GDM1 (cell line): ENCODE measurements around the gene TMEM116.
"Not testable (repeated sequence)": the region's sequence is repeated elsewhere in the genome, so short reads cannot be mapped to it uniquely, and the experiment has no call there.

Source experiments
- DNase-seq: peaks from one replicate; lab custom pipeline; 2025; lab: John Stamatoyannopoulos, UW

The TMEM116 gene

DNA sequence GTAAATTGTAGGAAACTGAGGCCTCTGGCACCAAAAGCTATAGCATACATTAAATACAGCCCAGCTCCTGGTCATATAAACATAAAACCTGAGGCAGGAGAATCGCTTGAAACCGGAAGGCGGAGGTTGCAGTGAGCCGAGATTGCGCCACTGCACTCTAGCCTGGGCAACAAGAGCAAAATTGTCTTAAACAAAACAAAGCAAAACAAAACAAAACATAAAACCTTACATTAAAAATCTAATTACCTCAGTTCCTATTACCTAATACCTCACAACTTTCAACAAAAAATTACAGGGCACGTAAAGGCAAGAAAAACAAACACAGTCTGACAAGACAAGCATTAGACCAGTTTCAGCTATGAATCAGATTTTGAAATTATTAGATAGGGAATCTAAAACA lies 36.7 kb downstream of the TMEM116 start:
- no peak for DNase-seq

DNA sequence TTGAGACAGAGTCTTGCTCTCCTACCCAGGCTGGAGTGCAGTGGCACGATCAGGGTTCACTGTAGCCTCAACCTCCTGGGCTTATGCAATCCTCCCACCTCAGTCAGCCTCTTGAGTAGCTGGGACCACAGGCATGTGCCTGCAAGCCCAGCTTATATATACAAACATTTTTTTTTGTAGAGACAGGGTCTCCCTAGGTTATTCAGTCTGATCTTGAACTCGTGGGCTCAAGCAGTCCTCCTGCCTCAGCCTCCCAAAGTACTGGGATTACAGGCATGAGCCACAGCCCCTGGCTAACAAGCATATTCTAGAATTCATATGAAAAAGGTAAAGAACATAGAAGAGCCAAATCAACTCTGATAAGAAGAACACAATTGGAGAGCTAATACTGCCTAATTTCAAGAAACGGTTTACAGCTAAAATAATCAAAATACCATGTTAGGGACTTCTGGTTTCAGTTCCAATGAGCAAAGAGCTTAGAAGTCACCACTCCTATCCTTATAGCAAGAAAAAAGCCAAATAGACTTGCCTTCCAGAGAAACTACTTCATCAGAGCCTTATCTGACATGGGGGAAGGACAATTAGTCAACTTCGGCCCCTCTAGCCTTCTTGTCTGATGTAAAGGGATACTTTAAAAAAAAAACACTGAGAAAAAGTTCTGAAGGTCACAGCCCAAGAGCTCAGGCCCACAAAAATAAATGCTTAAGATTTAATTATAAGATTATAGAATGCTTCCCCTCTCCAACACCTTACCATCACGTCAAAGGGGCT lies 37.6 kb downstream of the TMEM116 start:
- no peak for DNase-seq

DNA sequence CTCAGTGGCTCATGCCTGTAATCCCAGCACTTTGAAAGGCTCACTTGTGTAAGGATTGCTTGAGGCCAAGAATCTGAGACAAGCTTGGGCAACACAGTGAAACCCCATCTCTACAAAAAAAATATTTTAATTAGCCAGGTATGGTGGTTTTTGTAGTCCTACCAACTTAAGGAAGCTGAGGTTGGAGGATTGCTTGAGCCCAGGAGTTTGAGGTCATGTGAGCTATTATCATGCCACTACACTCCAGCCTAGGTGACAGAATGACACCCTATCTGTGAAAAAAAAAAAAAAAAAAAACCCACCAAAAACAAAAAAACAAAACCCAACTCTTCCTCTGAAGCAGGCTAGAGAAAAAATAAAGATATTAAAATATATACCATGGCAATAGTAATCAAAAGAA lies 41.2 kb downstream of the TMEM116 start:
- no peak for DNase-seq

DNA sequence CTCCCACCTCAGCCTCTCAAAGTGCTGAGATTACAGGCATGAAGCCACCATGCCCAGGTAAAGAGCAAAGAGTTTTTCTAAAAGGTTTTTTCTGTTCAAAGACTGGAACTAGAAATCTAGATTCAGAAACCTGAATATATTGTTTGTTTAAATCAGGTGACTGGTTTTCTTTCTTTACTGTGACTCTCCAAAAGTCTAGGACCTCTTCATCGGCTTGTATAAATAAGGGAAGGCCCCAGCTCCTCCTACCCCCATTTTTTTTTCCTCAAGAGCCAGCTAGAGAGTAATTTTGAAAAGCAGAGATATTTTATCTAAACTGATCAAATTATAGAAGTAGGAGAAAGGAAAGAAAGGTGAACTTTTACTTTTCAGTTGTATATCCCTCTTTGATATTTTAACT lies 48.0 kb downstream of the TMEM116 start:
- DNase-seq: no peak

DNA sequence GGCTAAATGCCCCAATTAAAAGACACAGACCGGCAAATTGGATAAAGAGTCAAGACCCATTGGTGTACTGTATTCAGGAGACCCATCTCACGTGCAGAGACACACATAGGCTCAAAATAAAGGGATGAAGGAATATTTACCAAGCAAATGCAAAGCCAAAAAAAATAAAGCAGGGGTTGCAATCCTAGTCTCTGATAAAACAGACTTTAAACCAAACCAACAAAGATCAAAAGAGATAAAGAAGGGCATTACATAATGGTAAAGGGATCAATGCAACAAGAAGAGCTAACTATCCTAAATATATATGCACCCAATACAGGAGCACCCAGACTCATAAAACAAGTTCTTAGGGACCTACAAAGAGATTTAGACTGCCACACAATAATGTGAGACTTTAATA lies 53.4 kb downstream of the TMEM116 start:
- DNase-seq: not testable (repeated sequence)

DNA sequence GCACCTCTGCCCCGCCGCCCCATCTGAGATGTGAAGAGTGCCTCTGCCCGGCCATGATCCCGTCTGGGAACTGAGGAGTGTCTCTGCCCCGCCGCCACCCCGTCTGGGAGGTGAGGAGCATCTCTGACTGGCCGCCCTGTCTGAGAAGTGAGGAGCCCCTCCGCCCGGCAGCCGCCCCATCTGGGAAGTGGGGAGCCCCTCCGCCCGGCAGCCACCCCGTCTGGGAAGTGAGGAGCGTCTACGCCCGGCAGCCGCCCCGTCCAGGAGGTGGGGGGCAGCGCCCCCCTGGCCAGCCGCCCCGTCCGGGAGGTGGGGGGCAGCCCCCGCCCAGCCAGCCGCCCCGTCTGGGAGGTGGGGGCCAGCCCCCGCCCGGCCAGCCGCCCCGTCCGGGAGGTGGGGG lies 55.7 kb downstream of the TMEM116 start:
- DNase-seq: not testable (repeated sequence)

DNA sequence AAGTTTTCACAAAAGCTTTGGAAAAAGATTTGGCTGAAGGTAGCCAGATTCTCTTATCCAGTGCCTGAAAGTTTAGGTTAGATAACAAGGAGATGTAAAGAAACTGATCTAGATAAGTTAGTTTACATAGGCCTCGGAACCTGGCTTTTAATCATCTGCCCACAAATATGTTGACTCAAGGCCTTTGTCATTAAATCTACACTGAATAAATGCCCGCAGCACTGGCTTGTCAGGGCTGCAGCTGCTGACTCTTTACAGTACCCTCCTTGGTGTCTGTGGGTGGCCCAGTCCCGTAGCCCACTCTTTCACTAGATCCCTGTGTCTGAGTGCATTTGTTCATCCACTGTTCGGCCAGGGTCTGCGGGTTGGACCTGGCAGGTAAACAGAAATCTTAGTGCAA lies 58.0 kb downstream of the TMEM116 start:
- DNase-seq: no peak

DNA sequence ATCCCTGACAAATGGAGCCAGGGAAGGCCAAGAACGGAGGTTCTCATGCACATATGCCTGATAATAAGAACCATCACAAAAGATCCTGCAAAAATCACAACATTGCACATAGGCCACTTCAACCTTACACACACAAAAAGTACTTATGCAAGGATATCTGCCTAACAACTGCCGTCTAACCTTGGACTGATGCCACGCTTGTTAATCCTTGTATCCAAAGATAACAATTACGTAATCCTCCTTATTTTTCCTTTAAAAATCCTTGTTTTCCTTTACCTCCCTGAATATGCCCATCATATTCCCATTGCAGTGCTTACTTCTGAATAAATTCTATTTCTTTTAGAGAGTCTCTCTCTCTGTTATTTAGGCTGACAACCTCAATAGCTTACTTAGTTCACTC lies 59.5 kb downstream of the TMEM116 start:
- no peak for DNase-seq

DNA sequence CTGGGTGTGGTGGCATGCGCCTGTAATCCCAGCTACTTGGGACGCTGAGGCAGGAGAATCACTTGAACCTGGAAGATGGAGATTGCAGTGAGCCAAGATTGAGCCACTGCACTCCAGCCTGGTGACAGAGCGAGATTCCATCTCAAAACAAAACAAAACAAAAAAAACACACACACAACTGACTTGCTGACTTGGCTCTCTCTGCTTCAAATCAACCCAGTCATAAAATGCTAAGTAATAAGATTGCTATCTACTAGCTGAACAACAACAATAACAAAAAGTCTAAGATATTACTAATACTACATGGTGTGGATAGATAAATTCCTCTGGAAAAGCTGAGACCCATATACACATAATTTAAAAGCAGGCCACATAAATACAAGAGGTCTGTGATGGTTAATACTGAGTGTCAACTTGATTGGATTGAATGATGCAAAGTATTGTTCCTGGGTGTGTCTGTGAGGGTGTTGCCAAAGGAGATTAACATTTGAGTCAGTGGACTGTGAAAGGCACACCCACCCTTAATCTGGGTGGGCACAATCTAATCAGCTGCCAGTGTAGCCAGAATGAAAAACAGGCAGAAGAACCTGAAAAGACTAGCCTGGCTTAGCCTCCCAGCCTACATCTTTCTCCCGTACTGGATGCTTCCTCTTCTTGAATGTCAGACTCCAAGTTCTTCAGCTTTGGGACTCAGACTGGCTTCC lies 60.7 kb downstream of the TMEM116 start:
- not testable (repeated sequence) for DNase-seq

DNA sequence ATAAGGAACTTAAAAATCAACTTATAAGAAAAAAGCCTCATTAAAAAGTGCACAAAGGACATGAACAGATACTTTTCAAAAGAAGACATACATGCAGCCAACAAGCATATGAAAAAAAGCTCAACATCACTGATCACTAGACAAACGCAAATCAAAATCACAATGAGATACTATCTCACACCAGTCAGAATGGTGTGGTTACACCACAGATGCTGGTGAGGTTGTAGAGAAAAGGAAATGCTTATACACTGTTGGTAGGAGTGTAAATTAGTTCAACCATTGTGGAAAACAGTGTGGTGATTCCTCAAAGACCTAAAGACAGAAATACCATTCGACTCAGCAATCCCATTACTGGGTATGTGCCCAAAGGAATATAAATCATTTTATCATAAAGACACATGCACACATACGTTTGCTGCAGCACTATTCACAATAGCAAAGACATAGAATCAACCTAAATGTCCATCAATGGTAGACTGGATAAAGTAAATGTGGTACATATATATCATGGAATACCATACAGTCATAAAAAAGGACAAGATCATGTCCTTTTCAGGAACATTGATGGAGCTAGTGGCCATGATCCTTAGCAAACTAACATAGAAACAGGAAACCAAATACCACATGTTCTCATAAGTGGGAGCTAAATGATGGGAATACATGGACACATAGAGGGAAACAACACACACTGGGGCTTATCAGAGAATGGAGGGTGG lies 61.8 kb downstream of the TMEM116 start:
- DNase-seq: not testable (repeated sequence)

DNA sequence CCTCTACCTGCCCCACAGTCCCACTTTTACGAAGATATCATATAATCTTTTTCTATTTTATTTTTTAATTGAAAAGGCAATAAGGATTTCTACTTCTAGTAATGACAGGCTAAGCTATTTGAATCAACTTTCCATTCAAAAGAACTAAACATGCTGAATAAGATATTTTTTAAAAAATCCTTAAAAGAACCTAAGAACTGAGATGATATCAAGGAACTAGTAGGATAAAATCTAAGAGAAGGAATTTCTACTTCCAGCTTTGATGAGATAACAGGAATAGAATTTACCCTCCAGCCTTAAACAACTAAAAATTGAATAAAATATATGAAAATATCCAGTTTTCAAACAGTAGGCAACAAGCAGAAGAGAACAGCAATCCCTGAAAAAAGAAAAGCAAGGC lies 69.0 kb downstream of the TMEM116 start:
- no peak for DNase-seq

DNA sequence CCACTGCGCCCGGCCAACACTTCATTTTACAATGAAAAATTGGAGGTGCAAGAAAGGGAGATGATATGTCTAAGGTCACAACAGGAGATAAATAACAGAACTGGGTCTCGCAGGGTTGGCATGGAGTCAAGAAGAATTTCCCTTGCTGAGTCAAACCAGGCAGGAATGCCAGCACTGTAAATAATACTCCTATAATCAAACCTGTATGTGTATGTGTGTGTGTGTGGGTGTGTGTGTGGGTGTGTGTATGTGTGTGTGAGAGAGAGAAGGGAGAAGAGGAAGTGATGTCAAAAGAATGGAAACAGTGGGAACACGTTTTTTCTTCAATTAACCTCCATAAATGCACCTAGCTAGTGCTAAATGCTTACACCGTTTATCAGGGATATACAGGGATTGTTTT lies 70.4 kb downstream of the TMEM116 start:
- DNase-seq: no peak

DNA sequence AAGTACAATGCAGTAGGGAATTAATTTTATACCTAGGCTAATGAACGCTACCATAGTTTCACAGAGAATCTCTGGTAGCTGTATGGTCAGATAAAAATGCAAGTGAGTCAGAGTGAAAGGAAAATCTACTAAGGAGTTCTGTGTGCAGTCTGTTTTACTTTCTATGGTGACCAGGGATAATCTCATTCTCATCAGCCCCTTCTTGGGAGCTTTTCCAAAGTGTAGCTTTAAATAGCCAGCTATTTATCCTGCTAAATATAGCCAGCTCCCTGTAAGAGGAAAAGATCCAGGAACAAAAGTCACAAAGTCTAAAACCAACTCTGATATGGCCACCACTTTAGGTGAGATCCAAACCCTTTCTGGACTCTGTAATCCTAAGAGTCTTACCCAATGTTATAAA lies 75.5 kb downstream of the TMEM116 start:
- DNase-seq: no peak

DNA sequence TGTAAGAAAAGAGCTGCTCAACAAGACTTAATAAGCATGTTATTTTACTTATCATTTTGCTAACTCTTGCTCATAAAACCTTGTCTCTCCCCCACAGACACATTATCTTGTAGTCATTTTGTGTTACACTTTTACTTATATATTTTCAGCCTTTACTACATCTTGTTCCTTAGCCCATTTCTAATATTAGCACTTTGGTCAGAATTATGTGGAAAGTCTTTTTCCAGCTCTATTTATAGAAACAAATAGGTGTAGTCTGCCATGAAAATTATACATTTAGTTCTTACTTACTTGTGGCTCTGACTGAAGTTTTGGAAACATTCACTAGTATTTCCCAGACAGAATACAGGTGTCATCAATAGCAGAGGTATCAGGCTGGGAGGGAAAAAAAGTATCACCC lies 76.1 kb downstream of the TMEM116 start:
- no peak for DNase-seq

DNA sequence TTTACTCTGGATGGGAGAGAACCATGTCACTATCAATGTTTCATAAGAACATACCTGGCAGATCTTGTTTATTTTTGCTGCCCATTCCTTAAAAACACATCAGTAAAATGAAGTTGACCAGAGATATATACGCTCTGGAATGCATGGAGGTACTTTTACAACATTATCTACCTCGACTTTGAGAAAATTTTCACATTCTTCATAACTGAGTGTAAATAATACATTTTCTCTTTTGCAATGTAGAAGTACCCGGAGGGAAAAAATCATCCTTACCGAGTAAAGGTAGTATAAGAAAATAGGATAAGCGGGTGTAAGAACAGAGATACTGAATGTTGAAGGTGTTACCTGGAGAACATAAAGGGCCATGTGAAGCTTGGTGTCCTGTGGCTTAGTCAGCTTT lies 80.7 kb downstream of the TMEM116 start:
- no peak for DNase-seq

DNA sequence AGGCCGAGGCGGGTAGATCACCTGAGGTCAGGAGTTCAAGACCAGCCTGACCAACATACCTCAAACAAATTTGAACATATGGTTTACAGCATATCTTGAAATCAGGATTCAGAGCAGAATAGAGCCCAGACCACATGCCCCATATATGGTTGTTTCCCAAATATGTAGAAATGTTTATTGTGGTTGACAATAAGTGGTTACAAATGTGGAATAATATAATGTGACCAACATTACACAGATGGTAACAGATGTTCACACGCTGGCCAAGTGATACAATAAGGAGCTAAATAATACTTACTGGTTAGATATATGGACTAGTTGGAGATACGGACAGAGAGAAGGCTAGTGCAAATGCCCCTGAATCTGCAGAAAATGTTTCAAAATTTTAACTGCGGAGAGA lies 85.6 kb downstream of the TMEM116 start:
- DNase-seq: no peak

DNA sequence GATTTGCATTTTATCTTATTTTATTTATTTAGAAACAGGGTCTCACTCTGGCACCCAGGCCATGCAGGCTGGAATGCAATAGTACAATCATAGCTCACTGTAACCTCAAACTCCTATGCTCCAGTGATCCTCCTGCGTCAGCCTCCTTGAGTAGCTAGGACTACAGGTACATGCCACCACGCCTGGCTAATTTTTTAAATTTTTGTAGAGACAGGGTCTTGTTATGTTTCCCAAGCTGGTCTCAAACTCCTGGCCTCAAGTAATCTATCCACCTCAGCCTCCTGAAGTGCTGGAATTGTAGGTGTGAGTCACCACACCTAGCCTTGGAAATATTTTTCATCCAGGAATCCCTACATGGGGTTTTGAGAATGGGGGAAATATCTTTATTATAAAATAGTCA lies 86.3 kb downstream of the TMEM116 start:
- DNase-seq: no peak

DNA sequence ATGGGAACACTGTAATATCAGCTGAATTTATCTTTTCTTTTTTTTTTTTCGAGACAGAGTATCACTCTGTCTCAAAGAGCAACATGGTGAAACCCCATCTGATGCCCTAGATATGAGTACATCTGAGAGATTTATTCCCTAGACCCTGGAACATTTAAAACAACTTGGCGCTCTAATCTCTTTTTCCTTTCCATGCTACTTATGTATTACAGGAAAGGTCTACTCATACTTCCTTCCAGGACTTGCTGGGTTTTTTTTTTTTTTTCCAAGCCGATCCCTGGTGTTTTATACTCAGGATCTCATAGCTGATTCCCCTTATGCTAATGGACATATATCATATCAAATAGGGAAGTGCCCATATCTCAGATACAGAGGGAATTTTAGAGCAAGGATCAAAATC lies 87.8 kb downstream of the TMEM116 start:
- DNase-seq: no peak

DNA sequence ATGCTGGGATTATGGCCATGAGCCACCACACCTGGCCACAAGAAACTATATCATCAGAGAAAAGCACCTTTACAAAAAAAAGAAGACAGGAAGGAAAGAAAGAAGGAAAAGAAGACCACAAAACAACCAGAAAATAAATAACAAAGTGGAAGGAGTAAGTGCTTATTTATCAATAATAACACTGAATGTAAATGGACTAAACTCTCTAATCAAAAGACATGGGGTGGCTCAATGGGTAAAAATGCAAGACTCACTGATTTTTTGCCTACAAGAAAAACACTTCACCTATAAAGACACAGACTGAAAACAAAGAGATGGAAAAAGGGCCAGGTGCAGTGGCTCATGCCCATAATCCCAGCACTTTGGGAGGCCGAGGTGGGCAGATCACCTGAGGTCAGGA lies 105.2 kb downstream of the TMEM116 start:
- no peak for DNase-seq

DNA sequence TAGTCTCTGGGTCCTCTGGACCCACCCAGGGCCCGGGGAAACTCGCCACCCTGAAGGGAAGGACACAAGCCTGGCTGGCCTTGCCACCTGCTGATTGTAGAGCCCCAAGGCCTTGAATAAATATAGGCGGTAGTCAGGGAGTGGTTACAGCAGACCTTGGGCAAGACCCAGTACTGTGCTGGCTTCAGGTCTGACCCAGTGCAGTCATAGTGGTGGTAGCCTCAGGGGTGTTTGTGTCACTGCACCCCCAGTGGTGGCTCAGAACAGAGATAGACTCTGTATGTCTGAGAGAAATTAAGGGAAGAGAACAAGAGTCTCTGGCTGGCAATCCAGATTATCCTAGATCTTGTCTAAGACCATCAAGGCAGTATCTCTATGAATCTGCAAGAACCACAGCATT lies 107.5 kb downstream of the TMEM116 start:
- DNase-seq: no peak

DNA sequence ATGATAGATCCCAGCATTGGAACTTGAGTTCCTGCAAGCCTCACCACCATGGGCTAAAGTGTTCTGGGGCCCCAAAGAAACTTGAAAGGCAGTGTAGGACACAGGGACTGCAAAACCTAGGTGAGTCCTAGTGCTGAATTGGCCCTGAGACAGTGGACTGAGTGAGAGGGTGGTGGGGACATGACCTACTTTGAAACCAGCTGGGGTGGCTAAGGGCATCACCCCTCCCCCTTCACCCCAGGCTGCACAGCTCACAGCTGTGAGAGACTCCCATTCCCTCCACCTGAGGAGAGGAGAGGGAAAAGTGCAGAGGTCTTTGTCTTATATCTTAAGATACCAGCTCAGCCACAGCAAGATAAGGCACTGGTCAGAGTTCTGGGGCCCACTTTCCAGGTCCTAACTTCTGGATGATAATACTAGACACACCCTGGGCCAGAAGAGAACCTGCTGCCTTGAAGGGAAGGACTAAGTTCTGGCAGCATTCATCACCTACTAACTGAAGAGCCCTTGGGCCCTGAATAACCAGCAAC lies 108.5 kb downstream of the TMEM116 start:
- DNase-seq: no peak

DNA sequence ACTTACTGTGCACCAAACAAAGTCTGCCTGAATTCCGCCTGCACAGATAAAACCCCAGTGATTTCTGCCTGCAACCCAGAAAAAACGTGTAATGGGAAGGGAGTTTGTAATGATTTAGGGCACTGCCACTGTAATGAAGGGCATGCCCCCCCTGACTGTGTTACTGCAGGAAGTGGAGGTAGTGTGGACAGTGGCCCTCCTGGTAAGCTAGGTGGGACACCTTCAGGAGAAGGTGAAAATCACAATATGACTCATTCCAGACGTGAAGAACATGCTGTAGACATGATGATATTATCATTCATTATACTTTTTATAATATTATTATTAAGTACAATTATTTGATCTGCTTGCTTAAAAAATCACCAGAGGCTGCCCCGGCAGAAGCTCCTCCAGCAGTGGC lies 111.8 kb downstream of the TMEM116 start:
- DNase-seq: no peak

DNA sequence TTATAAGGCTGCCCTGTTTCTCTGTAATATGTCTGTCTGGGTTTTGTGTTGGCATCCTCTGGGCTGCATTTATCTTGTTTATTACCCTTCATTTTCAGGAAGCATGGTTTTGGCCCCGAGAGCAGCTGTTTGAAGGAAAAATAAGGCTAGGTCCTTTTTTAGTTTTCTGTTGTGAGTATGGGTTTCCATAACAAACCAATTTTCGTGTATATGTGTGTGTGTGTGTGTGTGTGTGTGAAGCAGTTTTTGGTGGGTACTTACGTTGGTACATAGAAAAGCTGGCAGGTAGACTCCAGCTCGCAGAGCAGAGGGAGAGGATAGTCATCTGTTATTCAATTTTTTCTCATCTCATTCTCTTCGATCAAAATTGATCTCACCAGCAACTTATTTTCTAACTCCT lies 118.4 kb downstream of the TMEM116 start:
- no peak for DNase-seq
